Breast epithelium (tissue), 4 donors: ENCODE measurements around the gene KCNK4. TPM values are rescaled to one million over a fixed set of nuclear protein-coding genes. Genes with fewer than 3 reads are reported as not detected.

Source experiments
- DNase-seq, 2 donors: peaks; one replicate each; pipeline ENCODE4 v3.0.0-alpha.2; 2019; ENCODE audit warnings: low spot score in 2 of 2
- H3K27ac ChIP-seq, 2 donors: fragments of 200-600 bp; sonication (generic) in 1 of 2; one replicate each; pipeline ENCODE4 v1.5.1; 2016 to 2019; ENCODE audit warnings: mild to moderate bottlenecking in 1 of 2
- H3K27me3 ChIP-seq, 2 donors: fragments of 200-600 bp; sonication (generic) in 1 of 2; one replicate each; pipeline versions ENCODE4 v1.5.1 to v1.6.0; 2017 to 2019; ENCODE audit warnings: control low read depth in 1 of 2, mild to moderate bottlenecking in 1 of 2
- H3K36me3 ChIP-seq: fragments of 200-600 bp; one replicate; pipeline ENCODE4 v1.5.1; 2019
- H3K4me1 ChIP-seq, 2 donors: fragments of 200-600 bp; sonication (generic); one replicate each; pipeline ENCODE4 v1.5.1; 2016 to 2019; ENCODE audit warnings: control low read depth in 1 of 2
- H3K4me3 ChIP-seq, 3 donors: fragments of 200-600 bp; sonication (generic); 1 replicate in 2 of 3; 2 replicates in 1 of 3; pipeline ENCODE4 v1.5.1; 2016 to 2019; ENCODE audit warnings: mild to moderate bottlenecking in 3 of 3, moderate library complexity in 2 of 3
- H3K9me3 ChIP-seq, 2 donors: fragments of 200-600 bp; sonication (generic) in 1 of 2; one replicate each; pipeline ENCODE4 v1.5.1; 2016 to 2019; ENCODE audit warnings: control low read depth in 1 of 2
- POLR2A ChIP-seq: fragments of 450-650 bp; IDR thresholded peaks from one replicate; pipeline ENCODE4 v1.6.1; 2016; ENCODE audit warnings: antibody characterized with exemption, mild to moderate bottlenecking, moderate library complexity
- POLR2AphosphoS5 ChIP-seq, 3 donors: sonication (generic); formaldehyde crosslinking; IDR thresholded peaks; one replicate each; pipeline ENCODE4 v1.6.1; 2017; ENCODE audit warnings: antibody characterized with exemption in 3 of 3
- intact Hi-C: fragments of 100-400 bp; cut with DNase I; formaldehyde crosslinking; loops from one replicate; pipeline ENCODE4 v1.15.1; 2023; ENCODE audit warnings: low total_unique reads
- total RNA-seq, 3 donors: library from RNA; depleted of rRNA; stranded (reverse); fragments of >200 nt; gene quantifications; one replicate each; pipeline ENCODE4 v1.1.0, GENCODE V29; 2016
- TF ChIP-seq, protein P1 (sequence below), 3 donors: fragments of 450-650 bp; IDR thresholded peaks; one replicate each; pipeline ENCODE4 v1.5.1; 2016 to 2017; ENCODE audit warnings: antibody characterized with exemption in 3 of 3, mild to moderate bottlenecking in 3 of 3, moderate library complexity in 3 of 3

Gene KCNK4
- total RNA-seq, 3 donors from 2014 or later: 2.3 TPM; not detected in 2

DNA sequence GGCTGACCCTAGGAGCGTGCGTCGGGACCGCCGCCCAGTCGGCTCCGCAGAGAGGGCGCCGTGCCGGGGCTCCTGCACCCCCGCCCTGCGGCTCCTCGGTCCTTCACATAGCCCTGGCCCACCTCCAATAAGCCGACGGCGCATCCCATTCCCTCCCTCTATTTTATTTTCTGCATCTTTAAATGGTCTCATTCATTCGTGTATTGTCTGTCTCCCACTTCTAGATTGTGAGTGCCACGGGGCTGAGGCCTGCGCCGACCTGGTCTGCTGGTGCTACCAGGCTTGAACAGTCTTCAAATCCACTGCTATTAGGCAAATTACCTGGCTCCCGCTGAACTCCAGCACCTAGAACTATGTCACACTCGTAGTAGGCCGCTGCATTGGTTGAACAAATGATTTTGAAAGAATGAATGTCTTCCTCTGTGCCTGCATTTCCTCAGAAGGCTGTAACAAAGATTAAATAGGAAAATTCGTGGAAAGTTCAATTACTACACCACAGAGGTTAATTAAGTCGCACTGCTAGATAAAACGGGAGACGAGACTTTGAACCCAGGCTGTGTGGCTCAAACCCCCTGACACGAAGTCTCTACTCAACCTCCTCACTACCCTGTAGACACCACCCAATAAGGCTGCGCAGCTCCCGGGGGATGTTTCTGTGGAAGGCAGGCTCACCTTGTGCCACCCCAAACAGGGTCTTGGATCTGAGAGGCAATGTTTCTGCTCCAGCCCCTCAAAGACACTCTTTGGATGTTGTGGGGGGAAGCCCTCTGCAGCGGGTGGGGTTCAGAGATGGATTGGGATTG is 43.2 kb upstream of the KCNK4 start:
- H3K4me1 ChIP-seq: peaks cover 14 to 21% of the 10 kb centered on the region in 2 donors
- H3K36me3 ChIP-seq: no peaks in the 10 kb centered on the region

GRCh38 chr11:64248578-64248977 is 42.5 kb upstream of the KCNK4 start:
- intact Hi-C loops: no loop called here
- H3K27me3 ChIP-seq: no peaks in the 10 kb centered on the region
- no peak for DNase-seq
- no peak for TF ChIP-seq POLR2A
- TF ChIP-seq POLR2AphosphoS5 (IDR thresholded peaks at IDR 0.05): no peak
- TF ChIP-seq, protein P1, sequence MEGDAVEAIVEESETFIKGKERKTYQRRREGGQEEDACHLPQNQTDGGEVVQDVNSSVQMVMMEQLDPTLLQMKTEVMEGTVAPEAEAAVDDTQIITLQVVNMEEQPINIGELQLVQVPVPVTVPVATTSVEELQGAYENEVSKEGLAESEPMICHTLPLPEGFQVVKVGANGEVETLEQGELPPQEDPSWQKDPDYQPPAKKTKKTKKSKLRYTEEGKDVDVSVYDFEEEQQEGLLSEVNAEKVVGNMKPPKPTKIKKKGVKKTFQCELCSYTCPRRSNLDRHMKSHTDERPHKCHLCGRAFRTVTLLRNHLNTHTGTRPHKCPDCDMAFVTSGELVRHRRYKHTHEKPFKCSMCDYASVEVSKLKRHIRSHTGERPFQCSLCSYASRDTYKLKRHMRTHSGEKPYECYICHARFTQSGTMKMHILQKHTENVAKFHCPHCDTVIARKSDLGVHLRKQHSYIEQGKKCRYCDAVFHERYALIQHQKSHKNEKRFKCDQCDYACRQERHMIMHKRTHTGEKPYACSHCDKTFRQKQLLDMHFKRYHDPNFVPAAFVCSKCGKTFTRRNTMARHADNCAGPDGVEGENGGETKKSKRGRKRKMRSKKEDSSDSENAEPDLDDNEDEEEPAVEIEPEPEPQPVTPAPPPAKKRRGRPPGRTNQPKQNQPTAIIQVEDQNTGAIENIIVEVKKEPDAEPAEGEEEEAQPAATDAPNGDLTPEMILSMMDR (IDR thresholded peaks at IDR 0.05): no peak
- H3K4me3 ChIP-seq: no peak overlapping the region
- H3K36me3 ChIP-seq: no peaks in the 10 kb centered on the region
- H3K4me1 ChIP-seq: peaks cover 14 to 21% of the 10 kb centered on the region in 2 donors
- no peaks in the 10 kb centered on the region for H3K9me3 ChIP-seq
- H3K27ac ChIP-seq: no peak overlapping the region

More for the DNA sequence above, 43.2 kb upstream of the KCNK4 start:
- intact Hi-C loops: no loop called here
- Histone ChIP-seq H3K9me3 (no peaks in the 10 kb centered on the region), H3K27ac (peak overlapping the region; percentile 73 to 74), H3K4me3 (peak overlapping the region; percentile 71 to 91 (median 76)), H3K27me3 (no peaks in the 10 kb centered on the region)
- TF ChIP-seq POLR2A (no peak), POLR2AphosphoS5 (IDR thresholded peaks at IDR 0.05) (no peak)
- TF ChIP-seq, protein P1 (IDR thresholded peaks at IDR 0.05): no peak
- DNase-seq: no peak

GRCh38 chr11:64249038-64249437 is 42.1 kb upstream of the KCNK4 start:
- H3K9me3 ChIP-seq: no peaks in the 10 kb centered on the region
- intact Hi-C loops: no loop called here
- no peak overlapping the region for H3K4me3 ChIP-seq
- no peak overlapping the region for H3K27ac ChIP-seq
- H3K27me3 ChIP-seq: no peaks in the 10 kb centered on the region
- peaks cover 14 to 21% of the 10 kb centered on the region in 2 donors for H3K4me1 ChIP-seq
- TF ChIP-seq, protein P1 (IDR thresholded peaks at IDR 0.05): no peak
- TF ChIP-seq POLR2AphosphoS5 (IDR thresholded peaks at IDR 0.05): no peak
- no peak for TF ChIP-seq POLR2A
- H3K36me3 ChIP-seq: no peaks in the 10 kb centered on the region
- DNase-seq: no peak

DNA sequence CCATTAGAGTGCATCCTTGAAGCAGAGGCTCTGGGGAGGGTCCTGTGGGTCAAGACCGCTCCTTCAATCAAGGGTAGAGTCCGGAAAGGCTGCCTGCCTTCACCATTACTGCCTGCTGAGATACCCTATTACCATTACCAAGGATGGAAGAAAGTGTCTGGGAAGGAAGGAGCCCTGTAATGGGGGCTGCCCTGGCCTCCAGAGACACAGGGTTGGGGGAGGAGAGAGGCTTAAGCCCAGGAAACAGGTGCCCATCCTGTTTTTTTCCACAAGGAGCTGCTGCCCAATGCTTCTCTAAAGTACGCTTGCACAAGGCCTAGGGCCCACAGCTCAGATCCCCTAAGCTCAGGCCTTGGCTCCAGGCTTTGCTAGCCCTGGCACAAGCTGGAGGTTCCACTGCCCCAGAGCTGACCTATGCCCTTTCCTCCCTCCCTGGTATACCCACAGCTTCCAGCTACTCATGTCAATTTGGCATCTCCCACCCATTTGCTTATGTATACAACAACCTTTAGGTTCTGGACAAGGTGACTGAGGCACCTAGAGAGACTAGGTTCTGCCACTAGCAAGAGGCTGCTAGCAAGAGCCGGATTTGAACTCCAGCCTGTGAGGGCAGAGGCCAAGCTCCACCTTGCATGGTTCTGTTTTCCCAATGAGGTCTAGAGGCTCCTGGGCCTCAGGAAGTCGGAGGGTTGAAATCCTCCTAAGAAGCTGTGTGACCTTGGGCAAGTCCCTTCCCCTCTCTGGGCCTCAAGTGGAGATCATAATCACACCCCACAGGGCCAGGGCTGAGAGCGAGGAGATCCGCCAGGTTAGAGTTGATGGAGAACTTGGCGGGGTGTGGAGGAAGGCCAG is 41.3 kb upstream of the KCNK4 start:
- H3K36me3 ChIP-seq: no peaks in the 10 kb centered on the region
- intact Hi-C loops: no loop called here
- peaks cover 14 to 20% of the 10 kb centered on the region in 2 donors for H3K4me1 ChIP-seq

More for the DNA sequence above, 41.3 kb upstream of the KCNK4 start:
- DNase-seq: no peak
- Histone ChIP-seq H3K27me3 (no peaks in the 10 kb centered on the region), H3K9me3 (no peaks in the 10 kb centered on the region), H3K4me3 (no peak overlapping the region), H3K27ac (no peak overlapping the region)
- TF ChIP-seq, protein P1 (IDR thresholded peaks at IDR 0.05): no peak
- TF ChIP-seq POLR2A (no peak), POLR2AphosphoS5 (IDR thresholded peaks at IDR 0.05) (no peak)
